ENCODE measurements around the gene CYP19A1.

The CYP19A1 gene

GRCh38 chr15:51311510-51311909 is 26.9 kb downstream of the CYP19A1 start (continued):
- TF ChIP-seq PRDM6 (tag by site-specific recombination; IDR thresholded peaks at IDR 0.05), result 0 out of 2 replicates have a peak, but pooled peaks have one; percentile 24
- TF ChIP-seq ZNF292 (tag by site-specific recombination; IDR thresholded peaks at IDR 0.05; ENCODE audit: borderline replicate concordance, low read depth), result no peak
- no peak for TF ChIP-seq ZNF350 (tag by site-specific recombination; IDR thresholded peaks at IDR 0.05)
- TF ChIP-seq HOXC10 (CRISPR knock-in tag; IDR thresholded peaks at IDR 0.05), result no peak
- no peak for TF ChIP-seq PRDM2 (tag by site-specific recombination; IDR thresholded peaks at IDR 0.05; ENCODE audit: borderline replicate concordance)
- no peak for TF ChIP-seq REST (tag by site-specific recombination; IDR thresholded peaks at IDR 0.05)
- no peak for TF ChIP-seq ZNF600 (tag by site-specific recombination; IDR thresholded peaks at IDR 0.05)
- no peak for TF ChIP-seq ZNF280C (tag by site-specific recombination; IDR thresholded peaks at IDR 0.05)
- TF ChIP-seq ZNF19 (tag by site-specific recombination; IDR thresholded peaks at IDR 0.05; ENCODE audit: low read depth), result no peak

- ChIA-PET CTCF (no interaction called here), POLR2A (no interaction called here)
- no peak overlapping the region for H3K4me3 ChIP-seq (ENCODE audit: low read depth, low read length)
- H3K27ac ChIP-seq (ENCODE audit: extremely low read depth, low read depth, low read length), result no peak overlapping the region
- H3K4me1 ChIP-seq (ENCODE audit: control insufficient read depth, insufficient read depth, low read length), result peaks cover 12% of the 10 kb centered on the region
- H3K36me3 ChIP-seq (ENCODE audit: control insufficient read depth in 2 of 2, insufficient read depth in 1 of 2, low read length in 2 of 2), result no peaks in the 10 kb centered on the region
- no peaks in the 10 kb centered on the region for H3K9me3 ChIP-seq (ENCODE audit: control insufficient read depth, insufficient read depth, low read depth, low read length)
- TF ChIP-seq ZNF558 (tag by site-specific recombination; IDR thresholded peaks at IDR 0.05) (no peak), ZNF701 (tag by site-specific recombination; IDR thresholded peaks at IDR 0.05) (no peak), ZNF398 (tag by site-specific recombination; IDR thresholded peaks at IDR 0.05) (no peak), ZNF266 (tag by site-specific recombination; IDR thresholded peaks at IDR 0.05; ENCODE audit: low read depth) (no peak), SCRT1 (tag by site-specific recombination; IDR thresholded peaks at IDR 0.05; ENCODE audit: borderline replicate concordance) (no peak), ATF2 (tag by site-specific recombination; IDR thresholded peaks at IDR 0.05; ENCODE audit: low read depth) (no peak), ZNF148 (tag by site-specific recombination; IDR thresholded peaks at IDR 0.05; ENCODE audit: borderline replicate concordance) (no peak)
Observed at GRCh38 chr15:51310064-51310463, 28.3 kb downstream of the CYP19A1 start.
